ENCODE data around the gene ZNF217. TPM values are rescaled to one million over a fixed set of nuclear protein-coding genes. Genes with fewer than 3 reads are reported as not detected.
"Not testable (repeated sequence)": the region's sequence is repeated elsewhere in the genome, so short reads cannot be mapped to it uniquely, and the experiment has no call there.

The ZNF217 gene
- total and polyA plus RNA-seq, 2 experiments from 2014 or later, result 4.7 to 32.4 TPM

DNA sequence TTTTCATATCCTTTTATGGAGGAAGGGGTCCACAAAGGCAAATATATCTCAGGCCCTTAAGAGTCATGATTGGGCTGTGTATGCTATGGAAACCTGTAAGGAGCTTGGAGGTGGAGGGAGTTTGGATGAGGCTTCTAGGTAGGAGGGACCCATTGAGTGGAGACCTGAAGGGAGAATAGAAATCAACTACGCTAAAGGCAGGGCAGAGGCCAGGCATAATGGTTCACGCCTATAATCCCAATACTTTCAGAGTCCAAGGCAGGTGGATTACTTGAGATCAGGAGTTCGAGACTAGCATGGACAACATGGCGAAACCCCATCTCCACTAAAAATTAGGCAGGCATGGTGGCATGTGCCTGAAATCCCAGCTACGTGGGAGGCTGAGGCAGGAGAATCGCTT is 34.4 kb upstream of the ZNF217 start:
- no peak overlapping the region for H3K27ac ChIP-seq
- H3K9me2 ChIP-seq (replicated peaks; ENCODE audit: insufficient read depth), result no peaks in the 10 kb centered on the region
- no peaks in the 10 kb centered on the region for H3K9me3 ChIP-seq (ENCODE audit: low read depth)
- H3K4me3 ChIP-seq, result no peak overlapping the region
- DNase-seq (ENCODE audit: low spot score), result no peak
- H3K4me1 ChIP-seq (ENCODE audit: insufficient read depth), result peaks cover 9% of the 10 kb centered on the region
- no peak for TF ChIP-seq EZH2phosphoT487 (IDR thresholded peaks at IDR 0.05; ENCODE audit: low read depth, severe bottlenecking, unreplicated experiment)
- TF ChIP-seq EZH2 (IDR thresholded peaks at IDR 0.05; ENCODE audit: borderline replicate concordance), result no peak
- TF ChIP-seq, protein P1, sequence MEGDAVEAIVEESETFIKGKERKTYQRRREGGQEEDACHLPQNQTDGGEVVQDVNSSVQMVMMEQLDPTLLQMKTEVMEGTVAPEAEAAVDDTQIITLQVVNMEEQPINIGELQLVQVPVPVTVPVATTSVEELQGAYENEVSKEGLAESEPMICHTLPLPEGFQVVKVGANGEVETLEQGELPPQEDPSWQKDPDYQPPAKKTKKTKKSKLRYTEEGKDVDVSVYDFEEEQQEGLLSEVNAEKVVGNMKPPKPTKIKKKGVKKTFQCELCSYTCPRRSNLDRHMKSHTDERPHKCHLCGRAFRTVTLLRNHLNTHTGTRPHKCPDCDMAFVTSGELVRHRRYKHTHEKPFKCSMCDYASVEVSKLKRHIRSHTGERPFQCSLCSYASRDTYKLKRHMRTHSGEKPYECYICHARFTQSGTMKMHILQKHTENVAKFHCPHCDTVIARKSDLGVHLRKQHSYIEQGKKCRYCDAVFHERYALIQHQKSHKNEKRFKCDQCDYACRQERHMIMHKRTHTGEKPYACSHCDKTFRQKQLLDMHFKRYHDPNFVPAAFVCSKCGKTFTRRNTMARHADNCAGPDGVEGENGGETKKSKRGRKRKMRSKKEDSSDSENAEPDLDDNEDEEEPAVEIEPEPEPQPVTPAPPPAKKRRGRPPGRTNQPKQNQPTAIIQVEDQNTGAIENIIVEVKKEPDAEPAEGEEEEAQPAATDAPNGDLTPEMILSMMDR (IDR thresholded peaks at IDR 0.05; ENCODE audit: poor library complexity), result no peak
- no peaks in the 10 kb centered on the region for H4K20me1 ChIP-seq (ENCODE audit: insufficient read depth, poor library complexity, severe bottlenecking)
- H3K79me2 ChIP-seq, result no peaks in the 10 kb centered on the region
- H3K27me3 ChIP-seq, result no peaks in the 10 kb centered on the region
- no peaks in the 10 kb centered on the region for H3K36me3 ChIP-seq (replicated peaks; ENCODE audit: insufficient read depth, low read depth)
- over 99% methylated on average over 6 of the region's 6 CpGs for WGBS (ENCODE audit: low lambda C conversion rate, missing lambda C conversion rate)
- H2AFZ ChIP-seq, result no peak overlapping the region
- no peak overlapping the region for H3K4me2 ChIP-seq

DNA sequence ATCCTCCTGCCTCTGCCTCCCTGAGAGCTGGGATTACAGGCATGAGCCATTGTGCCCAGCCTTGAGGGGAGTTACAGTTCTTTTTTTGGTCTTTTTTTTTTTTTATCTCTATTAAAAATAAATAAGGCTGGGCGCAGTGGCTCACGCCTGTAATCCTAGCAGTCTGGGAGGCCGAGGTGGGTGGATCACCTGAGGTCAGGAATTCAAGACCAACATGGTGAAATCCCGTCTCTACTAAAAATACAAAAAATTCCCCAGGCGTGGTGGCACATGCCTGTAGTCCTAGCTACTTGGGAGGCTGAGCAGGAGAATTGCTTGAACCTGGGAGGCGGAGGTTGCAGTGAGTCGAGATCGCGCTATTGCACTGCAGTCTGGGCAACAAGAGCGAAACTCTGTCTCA is 33.4 kb upstream of the ZNF217 start:
- not testable (repeated sequence) for H3K27me3 ChIP-seq; H3K9me2 ChIP-seq (replicated peaks; ENCODE audit: insufficient read depth); H3K79me2 ChIP-seq; H4K20me1 ChIP-seq (ENCODE audit: insufficient read depth, poor library complexity, severe bottlenecking); H3K4me2 ChIP-seq; H3K36me3 ChIP-seq (replicated peaks; ENCODE audit: insufficient read depth, low read depth); H3K9me3 ChIP-seq (ENCODE audit: low read depth); H2AFZ ChIP-seq; DNase-seq (ENCODE audit: low spot score); H3K27ac ChIP-seq; H3K4me3 ChIP-seq
- WGBS (ENCODE audit: low lambda C conversion rate, missing lambda C conversion rate), result 97% methylated on average over 10 of the region's 10 CpGs
- peaks cover 20% of the 10 kb centered on the region for H3K4me1 ChIP-seq (ENCODE audit: insufficient read depth)

DNA sequence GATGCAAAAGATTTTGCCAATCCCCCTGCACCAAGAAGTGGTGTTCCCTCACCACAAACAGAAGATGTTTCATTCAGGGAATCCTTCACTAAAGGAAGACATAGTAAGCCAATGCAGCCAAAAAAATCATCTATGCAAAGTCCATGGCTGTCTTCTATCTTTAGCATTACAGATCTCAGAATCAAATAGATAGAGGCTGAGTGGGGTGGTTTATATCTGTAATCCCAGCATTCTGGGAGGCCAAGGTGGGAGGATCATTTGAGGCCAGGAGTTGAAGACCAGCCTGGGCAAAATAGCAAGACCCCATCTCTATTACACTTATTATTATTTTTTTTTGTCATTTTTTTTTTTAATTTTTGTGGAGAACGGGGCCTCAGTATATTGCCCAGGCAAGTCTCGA is 32.9 kb upstream of the ZNF217 start:
- Histone ChIP-seq H4K20me1 (ENCODE audit: insufficient read depth, poor library complexity, severe bottlenecking) (no peaks in the 10 kb centered on the region), H3K4me1 (ENCODE audit: insufficient read depth) (peaks cover 24% of the 10 kb centered on the region), H2AFZ (no peak overlapping the region), H3K36me3 (replicated peaks; ENCODE audit: insufficient read depth, low read depth) (no peaks in the 10 kb centered on the region), H3K4me2 (no peak overlapping the region), H3K27me3 (no peaks in the 10 kb centered on the region), H3K79me2 (no peaks in the 10 kb centered on the region), H3K9me3 (ENCODE audit: low read depth) (no peaks in the 10 kb centered on the region), H3K4me3 (no peak overlapping the region), H3K27ac (no peak overlapping the region), H3K9me2 (replicated peaks; ENCODE audit: insufficient read depth) (no peaks in the 10 kb centered on the region)
- no peak for DNase-seq (ENCODE audit: low spot score)
- 84% methylated on average over 2 of the region's 2 CpGs for WGBS (ENCODE audit: low lambda C conversion rate, missing lambda C conversion rate)
- TF ChIP-seq EZH2phosphoT487 (IDR thresholded peaks at IDR 0.05; ENCODE audit: low read depth, severe bottlenecking, unreplicated experiment) (no peak), EZH2 (IDR thresholded peaks at IDR 0.05; ENCODE audit: borderline replicate concordance) (no peak)
- TF ChIP-seq, protein P1 (IDR thresholded peaks at IDR 0.05; ENCODE audit: poor library complexity), result no peak

DNA sequence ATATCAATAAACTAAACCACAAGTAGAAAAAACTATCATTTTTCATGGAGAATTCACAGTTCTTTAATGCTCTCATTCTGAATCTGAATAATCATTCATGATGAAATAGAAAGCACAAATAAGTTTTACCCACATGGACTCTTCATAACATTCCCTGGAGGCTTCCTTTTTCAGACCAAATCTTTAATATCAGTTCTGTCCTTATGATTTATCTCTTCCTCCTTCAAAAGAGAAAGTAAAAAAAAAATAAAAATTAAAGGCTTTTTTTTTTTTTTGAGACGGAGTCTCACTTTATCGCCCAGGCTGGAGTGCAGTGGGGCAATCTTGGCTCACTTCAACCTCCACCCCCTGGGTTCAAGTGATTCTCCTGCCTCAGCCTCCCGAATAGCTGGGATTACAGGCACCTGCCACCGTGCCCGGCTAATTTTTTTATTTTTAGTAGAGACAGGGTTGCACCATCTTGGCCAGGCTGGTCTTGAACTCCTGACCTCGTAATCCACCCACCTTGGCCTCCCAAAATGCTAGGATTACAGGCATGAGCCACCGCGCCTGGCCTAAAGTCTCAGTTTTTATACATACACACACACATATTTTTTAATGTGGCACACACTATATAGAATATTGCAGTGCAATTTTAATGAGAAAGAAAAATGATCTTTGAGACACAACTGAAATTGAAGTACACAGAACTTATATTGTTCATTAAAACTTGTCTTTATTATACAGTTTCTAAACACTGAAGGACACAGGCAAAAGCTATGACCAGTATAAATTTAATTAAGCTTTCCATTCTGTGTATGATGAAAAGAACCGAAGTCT is 31.9 kb upstream of the ZNF217 start:
- Histone ChIP-seq H3K4me3 (no peak overlapping the region), H4K20me1 (ENCODE audit: insufficient read depth, poor library complexity, severe bottlenecking) (no peaks in the 10 kb centered on the region), H3K27ac (no peak overlapping the region), H3K36me3 (replicated peaks; ENCODE audit: insufficient read depth, low read depth) (no peaks in the 10 kb centered on the region), H3K79me2 (no peaks in the 10 kb centered on the region), H3K4me2 (no peak overlapping the region), H3K4me1 (ENCODE audit: insufficient read depth) (peaks cover 33% of the 10 kb centered on the region), H3K9me2 (replicated peaks; ENCODE audit: insufficient read depth) (no peaks in the 10 kb centered on the region), H2AFZ (no peak overlapping the region), H3K27me3 (no peaks in the 10 kb centered on the region), H3K9me3 (ENCODE audit: low read depth) (no peaks in the 10 kb centered on the region)
- WGBS (ENCODE audit: low lambda C conversion rate, missing lambda C conversion rate), result 95% methylated on average over 9 of the region's 9 CpGs
- no peak for DNase-seq (ENCODE audit: low spot score)
- TF ChIP-seq EZH2 (IDR thresholded peaks at IDR 0.05; ENCODE audit: borderline replicate concordance) (no peak), EZH2phosphoT487 (IDR thresholded peaks at IDR 0.05; ENCODE audit: low read depth, severe bottlenecking, unreplicated experiment) (no peak)
- TF ChIP-seq, protein P1 (IDR thresholded peaks at IDR 0.05; ENCODE audit: poor library complexity), result no peak

DNA sequence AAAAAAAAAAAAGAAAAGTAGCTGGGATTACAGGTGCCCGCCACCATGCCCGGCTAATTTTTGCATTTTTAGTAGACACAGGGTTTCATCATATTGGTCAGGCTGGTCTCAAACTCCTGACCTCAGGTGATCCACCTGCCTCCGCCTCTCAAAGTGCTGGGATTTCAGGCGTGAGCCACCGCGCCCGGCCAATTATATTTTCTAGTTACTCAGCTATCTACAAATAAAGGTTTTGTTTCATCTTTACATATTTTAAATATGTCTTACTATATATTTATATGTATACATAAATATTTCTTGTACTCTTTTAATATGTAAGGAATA is 31.2 kb upstream of the ZNF217 start:
- H3K27ac ChIP-seq, H3K27me3 ChIP-seq: not testable (repeated sequence)

More for the DNA sequence above, 31.2 kb upstream of the ZNF217 start:
- not testable (repeated sequence) for H3K79me2 ChIP-seq; H3K4me2 ChIP-seq; H3K9me3 ChIP-seq (ENCODE audit: low read depth); H3K9me2 ChIP-seq (replicated peaks; ENCODE audit: insufficient read depth); H4K20me1 ChIP-seq (ENCODE audit: insufficient read depth, poor library complexity, severe bottlenecking); DNase-seq (ENCODE audit: low spot score); H3K36me3 ChIP-seq (replicated peaks; ENCODE audit: insufficient read depth, low read depth); H2AFZ ChIP-seq; H3K4me3 ChIP-seq
- WGBS (ENCODE audit: low lambda C conversion rate, missing lambda C conversion rate), result 84% methylated on average over 7 of the region's 7 CpGs
- peaks cover 33% of the 10 kb centered on the region for H3K4me1 ChIP-seq (ENCODE audit: insufficient read depth)

All from hepatocyte (in vitro differentiated cells).